Fibroblast of lung (primary cell): ENCODE results near the gene WTAP. TPM values are rescaled to one million over a fixed set of nuclear protein-coding genes. Genes with fewer than 3 reads are reported as not detected.
A peak's percentile ranks its signal among the peaks of the same experiment; 100 is the strongest.
"Not testable (repeated sequence)": the region's sequence is repeated elsewhere in the genome, so short reads cannot be mapped to it uniquely, and the experiment has no call there.

Experiments used
- DNase-seq, 2 donors: peaks; one replicate each; pipeline versions ENCODE4 v3.0.0 to v3.0.0-alpha.2; 2010; ENCODE audit warnings: low read depth in 2 of 2
- H2AFZ ChIP-seq: 2 replicates; pipeline ENCODE4 v1.5.1; 2012; ENCODE audit warnings: low read length, control low read depth, inconsistent platforms
- H3K27ac ChIP-seq: 2 replicates; pipeline ENCODE4 v1.5.1; 2011; ENCODE audit warnings: low read length, control low read depth; ENCODE audit not compliant: insufficient read depth
- H3K27me3 ChIP-seq: 2 replicates; pipeline ENCODE4 v1.5.1; 2011; ENCODE audit warnings: mild to moderate bottlenecking, low read length; ENCODE audit not compliant: control insufficient read depth, insufficient read depth
- H3K36me3 ChIP-seq: 2 replicates; pipeline ENCODE4 v1.5.1; 2011; ENCODE audit warnings: low read length; ENCODE audit not compliant: control insufficient read depth, insufficient read depth
- H3K4me1 ChIP-seq: 2 replicates; pipeline ENCODE4 v1.5.1; 2011; ENCODE audit warnings: low read length; ENCODE audit not compliant: control insufficient read depth, insufficient read depth; ENCODE audit errors: extremely low read depth
- H3K4me2 ChIP-seq: 2 replicates; pipeline ENCODE4 v1.5.1; 2011; ENCODE audit warnings: low read length, control low read depth; ENCODE audit not compliant: insufficient read depth; ENCODE audit errors: extremely low read depth
- H3K4me3 ChIP-seq, 4 experiments: fragments of 200-600 bp in 1 of 4; sonication (generic) in 1 of 4; replicated peaks in 1 of 4; 2 replicates each; pipeline ENCODE4 v1.5.1; 2011 to 2016; ENCODE audit warnings: low read length in 4 of 4, low read depth in 3 of 4, mild to moderate bottlenecking in 3 of 4, control low read depth in 2 of 4, inconsistent platforms in 1 of 4, mixed read lengths in 1 of 4; ENCODE audit not compliant: insufficient read depth in 1 of 4; ENCODE audit errors: control extremely low read depth in 1 of 4
- H3K79me2 ChIP-seq: 2 replicates; pipeline ENCODE4 v1.5.1; 2012; ENCODE audit warnings: mild to moderate bottlenecking, low read length, inconsistent platforms; ENCODE audit not compliant: control insufficient read depth, insufficient read depth
- H3K9ac ChIP-seq: 2 replicates; pipeline ENCODE4 v1.5.1; 2011; ENCODE audit warnings: mild to moderate bottlenecking, low read length, control low read depth; ENCODE audit not compliant: insufficient read depth
- H3K9me3 ChIP-seq: 2 replicates; pipeline ENCODE4 v1.5.1; 2012; ENCODE audit warnings: low read depth, low read length; ENCODE audit not compliant: control insufficient read depth, insufficient read depth
- H4K20me1 ChIP-seq: 2 replicates; pipeline ENCODE4 v1.5.1; 2011; ENCODE audit warnings: low read length; ENCODE audit not compliant: control insufficient read depth, insufficient read depth; ENCODE audit errors: extremely low read depth
- CTCF ChIP-seq, 2 donors: IDR thresholded peaks in 1 of 2; conservative IDR thresholded peaks in 1 of 2; 1 replicate in 1 of 2; 2 replicates in 1 of 2; pipeline ENCODE4 v1.5.1; 2011 to 2012; ENCODE audit warnings: low read length in 2 of 2, control low read depth in 1 of 2, inconsistent platforms in 1 of 2, low read depth in 1 of 2, mild to moderate bottlenecking in 1 of 2
- EZH2 ChIP-seq: IDR thresholded peaks from 2 replicates; pipeline ENCODE4 v1.5.1; 2012; ENCODE audit warnings: low read length, control low read depth, mild to moderate bottlenecking; ENCODE audit errors: missing control alignments
- polyA plus RNA-seq, 2 donors: library from polyadenylated mRNA; depleted of rRNA in 1 of 2; stranded (reverse) in 1 of 2; unstranded in 1 of 2; fragments of >200 nt; gene quantifications; 2 replicates each; pipeline ENCODE4 v1.2.1, GENCODE V29; 2011 to 2012; ENCODE audit warnings: missing spikeins in 1 of 2
- total RNA-seq: library from RNA; depleted of rRNA; stranded (reverse); fragments of >200 nt; gene quantifications from 2 replicates; pipeline ENCODE4 v1.2.1, GENCODE V29; 2014

Gene WTAP
- total and polyA plus RNA-seq, 2 donors (not counting 1 experiment from before 2014, with no cell fraction given): 52.7 to 124 TPM

GRCh38 chr6:159790956-159791598 is 63.8 kb downstream of the WTAP start:
- H3K79me2 ChIP-seq: peaks cover 65% of the 10 kb centered on the region
- peak overlapping the region; percentile 82 for H3K4me2 ChIP-seq
- H3K27me3 ChIP-seq: no peaks in the 10 kb centered on the region
- H3K4me3 ChIP-seq: peak overlapping the region; percentile 53 to 98 (median 86)
- H3K9ac ChIP-seq: peak overlapping the region; percentile 57
- peaks cover 14% of the 10 kb centered on the region for H3K4me1 ChIP-seq
- H3K27ac ChIP-seq: peak overlapping the region; percentile 79
- no peak for DNase-seq
- no peaks in the 10 kb centered on the region for H4K20me1 ChIP-seq
- peak overlapping the region; percentile 89 for H2AFZ ChIP-seq
- no peaks in the 10 kb centered on the region for H3K9me3 ChIP-seq
- TF ChIP-seq EZH2 (no peak), CTCF (conservative IDR thresholded peaks at IDR 0.05 in 1 of 2, IDR thresholded peaks at IDR 0.05 in 1 of 2; ENCODE audit: low read depth in 1 of 2, low read length in 2 of 2) (no peak)
- H3K36me3 ChIP-seq: peaks cover 4% of the 10 kb centered on the region

- H3K79me2 ChIP-seq: peaks cover 32% of the 10 kb centered on the region
- not testable (repeated sequence) for H3K4me2 ChIP-seq, DNase-seq, H3K27ac ChIP-seq, H3K4me3 ChIP-seq, H4K20me1 ChIP-seq, H2AFZ ChIP-seq, H3K9me3 ChIP-seq, H3K4me1 ChIP-seq, H3K9ac ChIP-seq, H3K36me3 ChIP-seq, H3K27me3 ChIP-seq
These were observed 67.7 kb downstream of the WTAP start for GRCh38 chr6:159794976-159795375.

GRCh38 chr6:159797554-159797953 is 70.2 kb downstream of the WTAP start:
- Histone ChIP-seq H3K79me2 (peaks cover 9% of the 10 kb centered on the region), H3K4me3 (no peak overlapping the region), H3K9ac (no peak overlapping the region), H2AFZ (no peak overlapping the region), H3K9me3 (no peaks in the 10 kb centered on the region), H3K27me3 (no peaks in the 10 kb centered on the region), H3K4me2 (no peak overlapping the region), H3K27ac (no peak overlapping the region), H4K20me1 (no peaks in the 10 kb centered on the region), H3K4me1 (no peaks in the 10 kb centered on the region), H3K36me3 (no peaks in the 10 kb centered on the region)
- no peak for DNase-seq
- TF ChIP-seq EZH2 (no peak), CTCF (conservative IDR thresholded peaks at IDR 0.05 in 1 of 2, IDR thresholded peaks at IDR 0.05 in 1 of 2; ENCODE audit: low read depth in 1 of 2, low read length in 2 of 2) (no peak)
